Endothelial cell of umbilical vein (primary cell): ENCODE results near the gene MZT2B. TPM values are rescaled to one million over a fixed set of nuclear protein-coding genes. Genes with fewer than 3 reads are reported as not detected.
"Not testable (repeated sequence)": the region's sequence is repeated elsewhere in the genome, so short reads cannot be mapped to it uniquely, and the experiment has no call there.

ENCODE experiments used
- BruUV-seq: library from RNA; stranded (reverse); fragments of 400-500 nt; replicated peaks from 2 replicates; lab custom pipeline; 2021; lab: Mats Ljungman, UMichigan
- CTCF ChIA-PET: fragments of 300-600, 350-600 bp; sonication (Branson Sonifier 250); formaldehyde crosslinking; loops from one replicate; lab custom pipeline; 2021; ENCODE audit warnings: antibody characterized with exemption, inconsistent platforms; lab: Charles Lee
- POLR2A ChIA-PET: fragments of 300-600, 350-600 bp; sonication (Branson Sonifier 250); formaldehyde crosslinking; loops from one replicate; lab custom pipeline; 2021; ENCODE audit warnings: antibody characterized with exemption, inconsistent platforms; lab: Charles Lee
- DNase-seq: peaks from one replicate; pipeline ENCODE4 v3.0.0-alpha.2; 2011; ENCODE audit warnings: low read depth, low spot score
- FAIRE-seq: peaks from 2 replicates; lab custom pipeline; 2011; peaks lifted over from hg19 to GRCh38; lab: Jason Lieb, UNC
- H2AFZ ChIP-seq: 2 replicates; pipeline ENCODE4 v1.6.0; 2012; ENCODE audit warnings: low read depth, low read length, control low read depth, inconsistent platforms
- H3K27ac ChIP-seq: 2 replicates; pipeline ENCODE4 v1.5.1; 2011; ENCODE audit warnings: low read depth, mild to moderate bottlenecking, control low read depth, low read length, moderate library complexity; ENCODE audit not compliant: insufficient read depth
- H3K27me3 ChIP-seq, 2 experiments: 2 replicates each; pipeline versions ENCODE4 v1.6.0 to v1.6.1; 2011; ENCODE audit warnings: low read length in 2 of 2, mixed read lengths in 1 of 2; ENCODE audit not compliant: control insufficient read depth in 2 of 2, insufficient read depth in 2 of 2
- H3K36me3 ChIP-seq, 2 experiments: 2 replicates in 1 of 2; 3 replicates in 1 of 2; pipeline ENCODE4 v1.5.1; 2011; ENCODE audit warnings: low read length in 2 of 2, mild to moderate bottlenecking in 1 of 2, moderate library complexity in 1 of 2; ENCODE audit not compliant: control insufficient read depth in 2 of 2, insufficient read depth in 2 of 2; ENCODE audit errors: extremely low read depth in 1 of 2
- H3K4me1 ChIP-seq: 3 replicates; pipeline ENCODE4 v1.5.1; 2011; ENCODE audit warnings: mild to moderate bottlenecking, low read length; ENCODE audit not compliant: control insufficient read depth, insufficient read depth; ENCODE audit errors: extremely low read depth
- H3K4me2 ChIP-seq: 2 replicates; pipeline ENCODE4 v1.6.1; 2011; ENCODE audit warnings: low read length, control low read depth, mixed read lengths; ENCODE audit not compliant: insufficient read depth
- H3K4me3 ChIP-seq, 3 experiments: fragments of 200-600 bp in 1 of 3; sonication (generic), shearing (Covaris generic) in 1 of 3; replicated peaks in 1 of 3; 2 replicates each; pipeline ENCODE4 v1.5.1; 2011 to 2016; ENCODE audit warnings: control low read depth in 3 of 3, low read length in 3 of 3, mild to moderate bottlenecking in 2 of 3, inconsistent platforms in 1 of 3, low read depth in 1 of 3, moderate library complexity in 1 of 3; ENCODE audit not compliant: insufficient read depth in 1 of 3
- H3K79me2 ChIP-seq: 2 replicates; pipeline ENCODE4 v1.6.0; 2012; ENCODE audit warnings: low read length, inconsistent platforms; ENCODE audit not compliant: control insufficient read depth, insufficient read depth
- H3K9ac ChIP-seq: replicated peaks from 2 replicates; pipeline ENCODE3; 2011; ENCODE audit warnings: low read length, control low read depth; ENCODE audit not compliant: insufficient read depth; ENCODE audit errors: extremely low read depth
- H3K9me1 ChIP-seq: replicated peaks from 3 replicates; pipeline ENCODE4 v1.6.0; 2011; ENCODE audit warnings: mild to moderate bottlenecking, low read length; ENCODE audit not compliant: control insufficient read depth, insufficient read depth; ENCODE audit errors: extremely low read depth
- H3K9me3 ChIP-seq: replicated peaks from 2 replicates; pipeline ENCODE4 v1.5.1; 2012; ENCODE audit warnings: low read length, inconsistent platforms; ENCODE audit not compliant: control insufficient read depth, insufficient read depth
- H4K20me1 ChIP-seq: replicated peaks from 2 replicates; pipeline ENCODE3; 2011; ENCODE audit warnings: mild to moderate bottlenecking, low read length; ENCODE audit not compliant: control insufficient read depth, insufficient read depth; ENCODE audit errors: extremely low read depth
- CTCF ChIP-seq, 2 donors: IDR thresholded peaks; 1 replicate in 1 of 2; 2 replicates in 1 of 2; pipeline ENCODE4 v1.5.1; 2011; ENCODE audit warnings: low read length in 2 of 2, mild to moderate bottlenecking in 2 of 2, moderate library complexity in 2 of 2, control low read depth in 1 of 2, inconsistent platforms in 1 of 2, low read depth in 1 of 2; ENCODE audit not compliant: insufficient read depth in 1 of 2; ENCODE audit errors: extremely low read depth in 1 of 2
- EZH2 ChIP-seq: IDR thresholded peaks from 2 replicates; pipeline ENCODE4 v1.6.1; 2012; ENCODE audit warnings: borderline replicate concordance, low read depth, mild to moderate bottlenecking, moderate library complexity, low read length, inconsistent platforms; ENCODE audit not compliant: severe bottlenecking
- FOS ChIP-seq: IDR thresholded peaks from 2 replicates; pipeline ENCODE4 v1.6.1; 2011; ENCODE audit warnings: mild to moderate bottlenecking, low read length, moderate library complexity, borderline replicate concordance; ENCODE audit not compliant: insufficient read depth
- GATA2 ChIP-seq: IDR thresholded peaks from 2 replicates; pipeline ENCODE4 v1.7.0; 2011; ENCODE audit warnings: low read depth, mild to moderate bottlenecking, moderate library complexity, mixed read lengths, low read length; ENCODE audit not compliant: insufficient read length, insufficient read depth
- JUN ChIP-seq: IDR thresholded peaks from 2 replicates; pipeline ENCODE4 v1.6.1; 2011; ENCODE audit warnings: borderline replicate concordance, low read depth; ENCODE audit not compliant: insufficient read length, insufficient read depth
- MAX ChIP-seq: IDR thresholded peaks from 2 replicates; pipeline ENCODE4 v1.6.1; 2011; ENCODE audit not compliant: insufficient read depth, insufficient read length
- MYC ChIP-seq: IDR thresholded peaks from one replicate; pipeline ENCODE4 v1.6.1; 2011; ENCODE audit warnings: mild to moderate bottlenecking, low read depth, low read length
- POLR2A ChIP-seq: IDR thresholded peaks from 2 replicates; pipeline ENCODE4 v1.6.1; 2012; ENCODE audit warnings: low read depth, mild to moderate bottlenecking, control low read depth, low read length
- POLR2AphosphoS5 ChIP-seq: IDR thresholded peaks from 2 replicates; pipeline ENCODE4 v1.6.1; 2012; ENCODE audit warnings: low read depth, mild to moderate bottlenecking, control low read depth, low read length, moderate library complexity; ENCODE audit not compliant: insufficient read depth
- dilution Hi-C: fragments of 300-500 bp; cut with MboI; formaldehyde crosslinking; loops from one replicate; pipeline ENCODE4 v1.15.0; 2019; ENCODE audit warnings: low sequenced_read_pairs; ENCODE audit not compliant: extremely low pct_ligation_motif_present
- intact Hi-C: fragments of 100-400 bp; cut with micrococcal nuclease; formaldehyde crosslinking; loops from one replicate; pipeline ENCODE4 v1.10.0; 2022
- polyA plus RNA-seq, 4 experiments: library from polyadenylated mRNA; depleted of rRNA in 3 of 4; stranded (reverse) in 3 of 4; unstranded in 1 of 4; fragments of >200 nt; gene quantifications; 2 replicates each; pipeline versions ENCODE4 v1.2.1 to v1.2.3, GENCODE V29; 2011 to 2012; ENCODE audit warnings: missing spikeins in 1 of 4
- total RNA-seq: library from RNA; stranded (reverse); gene quantifications from 2 replicates; pipeline ENCODE4 v1.2.3, GENCODE V29; 2021

MZT2B gene
- total and polyA plus RNA-seq, 2 donors (not counting 3 experiments of a cell fraction or from before 2014, with no cell fraction given), result 182 to 337 TPM

GRCh38 chr2:130230907-130231306, 48.8 kb downstream of the MZT2B start:
- DNase-seq, H4K20me1 ChIP-seq, H3K4me2 ChIP-seq, H3K4me3 ChIP-seq, dilution Hi-C loops, H3K27ac ChIP-seq, H3K36me3 ChIP-seq, H3K9me1 ChIP-seq, FAIRE-seq, CTCF ChIA-PET, POLR2A ChIA-PET, intact Hi-C loops, H3K9ac ChIP-seq, BruUV-seq, H3K9me3 ChIP-seq, H3K4me1 ChIP-seq, H2AFZ ChIP-seq, H3K27me3 ChIP-seq, H3K79me2 ChIP-seq: not testable (repeated sequence)

- CTCF ChIA-PET, result no interaction called here
- no peak overlapping the region for H3K9ac ChIP-seq
- no peak overlapping the region for H3K27ac ChIP-seq
- H3K4me1 ChIP-seq, result no peaks in the 10 kb centered on the region
- dilution Hi-C loops (no loop called here), intact Hi-C loops (no loop called here)
- no peak for FAIRE-seq
- no peaks in the 10 kb centered on the region for H3K9me1 ChIP-seq
- H2AFZ ChIP-seq, result no peak overlapping the region
- BruUV-seq, result no TSS peak
- H3K4me2 ChIP-seq, result no peak overlapping the region
- no peaks in the 10 kb centered on the region for H3K27me3 ChIP-seq
- TF ChIP-seq JUN (no peak), MAX (no peak), POLR2A (no peak), GATA2 (no peak), POLR2AphosphoS5 (no peak), CTCF (IDR thresholded peaks at IDR 0.05; ENCODE audit: extremely low read depth in 1 of 2, insufficient read depth in 1 of 2, low read depth in 1 of 2, low read length in 2 of 2) (no peak), EZH2 (no peak), FOS (no peak), MYC (no peak)
- H4K20me1 ChIP-seq, result no peaks in the 10 kb centered on the region
- no peak for DNase-seq
- no peaks in the 10 kb centered on the region for H3K9me3 ChIP-seq
- no peaks in the 10 kb centered on the region for H3K36me3 ChIP-seq
- no peaks in the 10 kb centered on the region for H3K79me2 ChIP-seq
- H3K4me3 ChIP-seq, result no peak overlapping the region
- POLR2A ChIA-PET, result no interaction called here
These were observed 49.6 kb downstream of the MZT2B start for GRCh38 chr2:130231656-130232055.

DNA sequence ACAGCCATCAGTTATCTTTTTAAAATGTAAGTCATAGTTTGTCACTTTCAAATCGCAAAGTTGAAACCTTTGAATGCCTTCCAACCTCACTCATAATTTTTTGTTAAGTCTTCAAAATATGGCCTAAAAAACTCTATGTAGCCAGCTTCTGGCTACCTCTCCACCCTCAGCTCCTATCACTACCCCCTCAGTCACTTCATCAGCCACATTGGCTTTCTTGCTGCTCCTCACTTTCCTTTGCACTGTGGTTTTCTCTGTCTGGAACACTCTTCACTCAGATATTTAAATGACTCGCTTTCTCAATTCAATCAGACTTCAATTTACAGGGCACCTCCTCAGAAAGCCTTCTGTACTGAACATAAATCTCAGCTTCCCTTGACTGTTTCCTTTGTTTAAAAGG, 51.0 kb downstream of the MZT2B start:
- H3K27ac ChIP-seq, BruUV-seq, H4K20me1 ChIP-seq, H3K36me3 ChIP-seq, FAIRE-seq, intact Hi-C loops, H3K4me3 ChIP-seq, H3K9me1 ChIP-seq, CTCF ChIA-PET, H3K4me2 ChIP-seq, dilution Hi-C loops, H3K4me1 ChIP-seq, H2AFZ ChIP-seq, H3K9me3 ChIP-seq, DNase-seq, H3K9ac ChIP-seq, H3K27me3 ChIP-seq, H3K79me2 ChIP-seq, POLR2A ChIA-PET: not testable (repeated sequence)
